ENCODE data around the gene C1orf159. TPM values are rescaled to one million over a fixed set of nuclear protein-coding genes. Genes with fewer than 3 reads are reported as not detected.

C1orf159 gene
- total and polyA plus RNA-seq, 2 of the 8 experiments (the other 6 are each of a cell fraction or from before 2014, with no cell fraction given): 10.0 to 10.9 TPM

GRCh38 chr1:1046767-1047166 is 69.1 kb downstream of the C1orf159 start:
- Histone ChIP-seq H3K9me3 (ENCODE audit: insufficient read depth in 2 of 2, low read depth in 1 of 2, low read length in 1 of 2) (no peaks in the 10 kb centered on the region), H3K4me3 (ENCODE audit: extremely low read depth in 1 of 4, insufficient read depth in 2 of 4, low read depth in 3 of 4, low read length in 4 of 4) (no peak overlapping the region), H3K23me2 (ENCODE audit: low read depth, low read length) (no peaks in the 10 kb centered on the region), H3K14ac (ENCODE audit: insufficient read length) (no peak overlapping the region), H3K9ac (replicated peaks in 1 of 4; ENCODE audit: extremely low read depth in 1 of 4, low read depth in 3 of 4, low read length in 3 of 4) (no peak overlapping the region), H2BK120ac (replicated peaks; ENCODE audit: low read depth, low read length) (no peak overlapping the region), H2BK15ac (ENCODE audit: low read length) (no peak overlapping the region), H3K23ac (ENCODE audit: insufficient read length) (no peak overlapping the region), H4K8ac (ENCODE audit: extremely low read depth, insufficient read depth, low read length) (no peak overlapping the region), H3K27me3 (replicated peaks in 1 of 4; ENCODE audit: control insufficient read depth in 3 of 4, extremely low read depth in 1 of 4, insufficient read depth in 3 of 4, low read length in 3 of 4) (no peaks in the 10 kb centered on the region), H3K27ac (ENCODE audit: low read depth, low read length) (no peak overlapping the region), H2BK12ac (ENCODE audit: low read depth, low read length) (no peak overlapping the region), H2AFZ (ENCODE audit: low read length) (no peak overlapping the region), H4K91ac (replicated peaks; ENCODE audit: insufficient read length, low read length) (no peak overlapping the region), H3K4me2 (ENCODE audit: insufficient read depth in 1 of 2, low read depth in 2 of 2, low read length in 2 of 2) (no peak overlapping the region), H3K4me1 (replicated peaks in 1 of 4; ENCODE audit: control insufficient read depth in 3 of 4, insufficient read depth in 4 of 4, low read length in 3 of 4) (no peaks in the 10 kb centered on the region), H2BK5ac (ENCODE audit: low read depth, low read length) (no peak overlapping the region), H3K18ac (ENCODE audit: extremely low read depth, low read length) (no peak overlapping the region), H4K20me1 (replicated peaks in 1 of 2; ENCODE audit: control insufficient read depth in 1 of 2, insufficient read depth in 2 of 2, low read length in 2 of 2) (peaks cover 13 to 23% of the 10 kb centered on the region in 2 experiments), H3K79me1 (ENCODE audit: low read depth, low read length) (peaks cover 3% of the 10 kb centered on the region; the same call in 1 of the 2 replicates), H2BK20ac (ENCODE audit: low read length) (no peak overlapping the region), H3K79me2 (ENCODE audit: control insufficient read depth in 1 of 2, insufficient read depth in 2 of 2, low read length in 2 of 2) (no peaks in the 10 kb centered on the region), H2AK5ac (ENCODE audit: low read depth, low read length) (no peak overlapping the region), H3K56ac (replicated peaks; ENCODE audit: insufficient read length, low read depth, low read length) (no peak overlapping the region), H4K5ac (ENCODE audit: insufficient read length, low read depth, low read length) (no peak overlapping the region), H3K4ac (replicated peaks; ENCODE audit: insufficient read length, low read depth, low read length) (no peak overlapping the region), H3K36me3 (ENCODE audit: control insufficient read depth in 2 of 4, insufficient read depth in 4 of 4, low read length in 3 of 4) (peaks cover 6 to 81% (median 28%) of the 10 kb centered on the region in 4 experiments)
- DNase-seq (ENCODE audit: low read depth in 1 of 2, low spot score in 2 of 2) (no peak), FAIRE-seq (no peak)
- POLR2A ChIA-PET (ENCODE audit: partially characterized antibody): no interaction called here
- CTCF ChIA-PET (ENCODE audit: partially characterized antibody): interaction anchor here (1.0 to 2.4 kb wide), 2 partner anchors 11 to 17 kb away, joined by 3 to 6 read pairs; no protein-coding TSS in a partner anchor
- TF ChIP-seq RNF2 (IDR thresholded peaks at IDR 0.05; ENCODE audit: borderline replicate concordance, low read depth, low read length, missing control alignments, poor library complexity, severe bottlenecking): no peak
- 96% methylated on average over 21 of the region's 26 CpGs; no CpG with 5 or more reads in 1 of the 2 experiments for WGBS, 2 experiments (ENCODE audit: extremely low coverage in 1 of 2, insufficient coverage in 1 of 2, insufficient read length in 1 of 2, insufficient replicate concordance in 2 of 2, low coverage in 1 of 2, low lambda C conversion rate in 2 of 2, missing lambda C conversion rate in 1 of 2)

Measured in H1 (cell line).